Activated CD8-positive, alpha-beta memory T cell treated with anti-CD3 and anti-CD28 coated beads, Interleukin-2, amount 50 U/mL, for 48 hours (primary cell): ENCODE data around the gene C2CD2L.
"Not testable (repeated sequence)": the region's sequence is repeated elsewhere in the genome, so short reads cannot be mapped to it uniquely, and the experiment has no call there.

ENCODE experiments used
- DNase-seq: peaks from one replicate; pipeline ENCODE4 v3.0.0-alpha.2; 2020

Gene C2CD2L

DNA sequence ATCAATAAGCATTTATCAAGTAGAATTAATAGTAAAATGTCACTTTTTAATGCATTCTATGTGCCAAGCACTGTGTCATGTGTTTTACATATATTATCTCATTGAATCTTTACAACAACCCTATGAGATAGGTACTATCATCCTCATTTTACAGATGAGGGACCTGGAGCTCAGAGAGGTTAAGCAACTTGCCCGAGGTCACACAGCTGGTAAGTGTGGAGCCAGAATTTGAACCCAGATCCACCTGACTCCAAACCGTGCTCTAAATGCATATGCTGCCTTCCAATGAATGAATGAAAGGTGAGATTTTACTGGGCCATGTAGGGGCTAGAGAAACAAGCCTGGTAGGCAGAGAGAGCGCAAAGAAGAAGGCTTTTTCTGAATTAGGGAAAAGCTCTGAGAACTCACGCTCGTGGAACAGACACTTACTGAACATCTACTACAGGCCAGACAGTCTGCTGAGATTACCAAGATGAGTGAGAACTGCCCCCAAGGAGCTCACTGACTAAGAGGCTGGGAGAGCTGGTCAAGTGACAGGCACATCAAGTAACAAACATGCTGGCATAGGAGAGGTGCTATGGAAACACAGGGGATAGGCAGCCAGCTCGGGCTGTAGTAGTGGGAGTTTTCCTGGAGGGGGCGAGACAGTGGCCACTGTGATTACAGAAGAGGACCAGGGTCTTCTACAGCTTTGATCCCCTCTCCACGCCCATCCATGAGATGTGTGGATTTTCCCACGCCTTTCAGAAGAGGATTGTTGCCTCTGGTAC is 46.1 kb downstream of the C2CD2L start:
- DNase-seq, result no peak

DNA sequence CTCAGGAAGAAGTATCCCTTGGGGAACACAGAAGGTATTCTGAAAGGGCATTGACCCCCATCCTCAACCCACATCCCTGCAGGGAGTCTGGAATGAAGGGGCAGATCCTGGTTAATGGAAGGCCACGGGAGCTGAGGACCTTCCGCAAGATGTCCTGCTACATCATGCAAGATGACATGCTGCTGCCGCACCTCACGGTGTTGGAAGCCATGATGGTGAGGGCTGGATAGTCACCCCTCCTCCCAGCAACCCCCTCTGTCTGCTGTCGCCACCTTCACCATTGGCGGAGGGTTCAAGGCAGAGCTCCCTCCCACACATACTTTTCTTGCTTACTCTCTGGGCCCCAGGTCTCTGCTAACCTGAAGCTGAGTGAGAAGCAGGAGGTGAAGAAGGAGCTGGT is 47.0 kb downstream of the C2CD2L start:
- DNase-seq, result no peak

DNA sequence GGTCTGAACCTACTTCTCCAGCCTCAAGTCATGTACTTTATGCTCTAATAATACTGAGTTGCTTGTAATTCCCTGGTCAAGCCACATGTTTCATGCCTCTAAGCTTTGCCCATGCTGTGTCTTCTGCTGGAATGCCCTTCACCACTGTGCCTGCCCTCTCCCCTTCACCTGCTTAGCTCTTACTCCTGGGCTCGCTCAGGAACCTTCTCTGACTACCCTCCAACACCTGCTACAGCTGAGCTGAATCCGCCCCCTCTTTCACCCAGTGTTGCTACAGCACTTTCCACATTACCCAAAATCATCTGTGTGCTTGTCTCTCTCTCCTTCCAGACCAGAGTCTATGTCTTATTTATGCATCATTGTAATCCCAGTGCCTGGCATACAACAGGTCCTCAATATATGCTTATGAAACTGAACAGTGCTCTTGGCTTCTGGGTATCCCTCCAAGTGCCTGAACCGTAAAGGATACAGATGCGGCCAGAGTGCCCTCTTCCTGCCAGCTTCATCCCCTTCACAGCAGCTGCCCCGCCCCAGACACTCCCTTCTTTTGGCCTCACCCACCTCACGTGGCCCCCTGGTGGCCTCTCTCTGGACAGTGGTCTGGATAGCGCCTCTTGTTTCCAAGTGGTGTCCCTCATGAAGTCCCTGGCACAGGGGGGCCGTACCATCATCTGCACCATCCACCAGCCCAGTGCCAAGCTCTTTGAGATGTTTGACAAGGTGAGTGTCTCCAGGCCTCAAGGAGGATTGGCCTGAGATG is 48.8 kb downstream of the C2CD2L start:
- no peak for DNase-seq

DNA sequence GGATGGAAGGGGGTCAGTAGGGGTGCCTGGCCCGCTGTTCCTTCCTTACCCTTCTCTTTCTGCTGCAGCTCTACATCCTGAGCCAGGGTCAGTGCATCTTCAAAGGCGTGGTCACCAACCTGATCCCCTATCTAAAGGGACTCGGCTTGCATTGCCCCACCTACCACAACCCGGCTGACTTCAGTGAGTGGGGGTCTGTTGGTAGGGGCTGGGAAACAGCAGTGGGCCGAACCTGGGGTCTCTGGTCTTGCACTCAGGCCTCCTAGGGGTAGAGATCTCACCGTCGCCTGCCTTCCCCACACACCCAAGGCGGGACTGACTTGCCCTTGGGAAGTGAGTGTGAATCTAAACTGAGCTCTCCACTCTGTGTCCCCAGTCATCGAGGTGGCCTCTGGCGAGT is 49.4 kb downstream of the C2CD2L start:
- DNase-seq, result no peak

DNA sequence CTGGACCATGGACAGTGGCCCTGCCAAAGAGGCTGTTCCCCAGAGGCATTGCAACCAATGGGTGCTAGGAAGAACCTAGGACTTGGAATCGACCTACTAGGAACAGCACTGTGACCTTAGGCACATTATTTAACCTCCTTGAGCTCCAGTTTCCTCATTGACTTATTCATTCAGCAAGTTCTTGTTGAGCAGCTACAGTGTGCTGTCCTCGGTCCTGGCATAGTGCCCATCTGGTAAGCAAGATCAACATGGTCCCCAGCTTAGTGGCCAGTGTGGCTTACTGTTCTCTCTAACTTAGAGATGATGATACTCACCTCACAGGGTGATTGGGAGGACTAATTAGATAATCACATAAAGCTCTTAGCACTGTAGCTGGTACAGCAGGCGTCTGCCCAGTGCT is 49.9 kb downstream of the C2CD2L start:
- DNase-seq, result no peak

DNA sequence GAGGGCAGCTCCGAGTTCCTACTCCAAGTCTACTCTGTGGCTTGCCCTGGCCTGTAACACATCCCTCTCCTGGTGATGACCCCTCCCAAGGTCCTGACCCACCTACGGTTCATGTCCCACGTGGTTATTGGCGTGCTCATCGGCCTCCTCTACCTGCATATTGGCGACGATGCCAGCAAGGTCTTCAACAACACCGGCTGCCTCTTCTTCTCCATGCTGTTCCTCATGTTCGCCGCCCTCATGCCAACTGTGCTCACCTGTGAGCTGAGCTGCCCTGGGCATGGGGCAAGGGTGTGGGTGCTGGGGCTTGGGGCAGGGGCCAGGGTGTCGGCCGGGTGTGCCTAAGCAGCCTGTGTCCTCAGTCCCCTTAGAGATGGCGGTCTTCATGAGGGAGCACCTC is 51.3 kb downstream of the C2CD2L start:
- DNase-seq, result no peak

DNA sequence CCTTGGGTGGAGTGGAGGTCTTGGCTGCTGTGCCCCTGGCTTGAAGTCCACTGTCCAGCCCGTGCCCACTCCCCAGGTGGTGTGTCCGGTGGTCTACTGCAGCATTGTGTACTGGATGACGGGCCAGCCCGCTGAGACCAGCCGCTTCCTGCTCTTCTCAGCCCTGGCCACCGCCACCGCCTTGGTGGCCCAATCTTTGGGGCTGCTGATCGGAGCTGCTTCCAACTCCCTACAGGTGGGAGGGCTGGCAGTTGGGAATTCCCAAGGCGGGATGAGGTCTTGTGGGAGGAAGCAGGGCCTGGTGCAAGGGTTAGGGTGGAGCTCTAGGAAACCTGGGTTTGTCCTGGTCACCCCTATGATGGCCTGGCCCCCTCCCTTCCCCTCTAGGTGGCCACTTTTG is 53.0 kb downstream of the C2CD2L start:
- no peak for DNase-seq

DNA sequence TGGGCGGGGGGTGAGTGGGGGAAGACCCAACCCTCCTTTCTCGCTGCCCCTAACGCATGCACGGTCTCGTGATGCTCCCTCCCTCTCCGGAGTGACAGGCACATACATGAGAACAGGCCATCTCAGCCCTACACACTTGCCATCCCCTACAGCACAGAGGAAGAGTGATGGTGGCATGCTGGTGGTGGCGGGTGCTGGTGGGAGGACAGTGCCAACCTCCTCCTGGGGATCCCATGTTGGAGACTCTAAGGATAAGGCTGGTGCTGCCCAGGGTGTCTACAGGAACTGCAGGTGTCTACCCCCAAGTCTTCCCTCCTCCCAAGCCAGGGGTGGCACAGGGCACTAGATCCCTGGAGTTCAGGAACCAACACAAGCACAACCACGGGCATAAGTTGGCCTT is 54.7 kb downstream of the C2CD2L start:
- no peak for DNase-seq

DNA sequence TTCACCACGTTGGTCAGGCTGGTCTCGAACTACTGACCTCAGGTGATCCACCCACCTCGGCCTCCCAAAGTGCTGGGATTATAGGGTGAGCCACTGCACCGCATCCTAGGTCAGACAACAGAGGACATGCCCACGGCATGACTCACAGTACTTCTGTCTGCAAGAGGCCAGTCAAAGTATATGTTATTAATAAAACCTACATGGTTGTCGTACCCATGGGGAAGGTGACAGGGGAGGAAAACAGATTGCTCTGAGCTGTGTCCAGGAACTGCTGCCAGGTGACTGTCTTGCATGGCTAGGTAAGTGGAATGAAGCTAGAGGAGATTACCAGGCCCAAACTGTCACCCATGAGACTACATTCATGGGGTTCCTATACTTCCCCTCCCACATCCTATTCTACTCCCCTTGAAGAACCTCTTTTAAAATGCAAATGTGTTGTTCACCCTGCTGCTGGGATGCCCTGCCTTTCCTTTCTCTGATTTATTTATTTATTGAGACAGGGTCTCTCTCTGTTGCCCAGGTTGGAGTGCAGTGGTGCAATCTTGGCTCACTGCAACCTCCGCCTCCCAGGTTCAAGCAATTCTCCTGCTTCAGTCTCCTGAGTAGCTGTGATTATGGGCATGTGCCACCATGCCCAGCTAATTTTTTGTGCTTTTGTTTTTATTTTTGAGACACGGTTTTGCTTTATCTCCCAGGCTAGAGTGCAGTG is 59.4 kb downstream of the C2CD2L start:
- no peak for DNase-seq

DNA sequence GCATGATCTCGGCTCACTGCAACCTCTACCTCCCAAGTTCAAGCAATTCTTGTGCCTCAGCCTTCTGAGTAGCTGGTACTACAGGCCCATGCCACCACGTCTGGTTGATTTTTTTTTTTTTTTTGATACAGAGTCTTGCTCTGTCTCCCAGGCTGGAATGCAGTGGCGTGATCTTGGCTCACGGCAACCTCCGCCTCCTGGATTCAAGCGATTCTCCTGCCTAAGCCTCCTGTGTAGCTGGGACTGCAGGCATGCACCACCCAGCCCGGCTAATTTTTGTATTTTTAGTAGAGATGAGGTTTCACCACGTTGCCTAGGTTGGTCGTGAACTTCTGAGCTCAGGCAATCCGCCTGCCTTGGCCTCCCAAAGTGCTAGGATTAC is 59.9 kb downstream of the C2CD2L start:
- DNase-seq, result not testable (repeated sequence)

DNA sequence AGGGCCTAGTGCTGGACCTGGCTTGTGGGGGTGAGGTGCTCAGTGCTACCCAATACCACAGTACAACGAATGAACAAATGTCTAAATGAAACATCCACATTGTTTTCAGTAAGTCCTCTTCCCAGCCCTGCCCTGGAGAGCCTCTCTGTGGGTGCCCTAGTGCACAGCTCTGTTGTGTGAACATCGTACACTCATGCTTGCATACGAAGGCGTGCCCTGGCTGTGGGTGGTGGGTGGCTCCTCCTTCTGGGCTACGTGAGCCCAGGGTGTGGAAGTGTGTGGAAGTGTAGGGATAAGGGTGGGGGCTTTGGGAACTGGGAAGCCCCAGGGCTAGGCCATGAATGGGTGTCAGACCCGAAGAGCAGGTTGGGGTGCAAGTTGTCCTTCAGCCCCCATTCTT is 60.8 kb downstream of the C2CD2L start:
- DNase-seq, result no peak
